ENCODE results near the gene UBE2E2.

DNA sequence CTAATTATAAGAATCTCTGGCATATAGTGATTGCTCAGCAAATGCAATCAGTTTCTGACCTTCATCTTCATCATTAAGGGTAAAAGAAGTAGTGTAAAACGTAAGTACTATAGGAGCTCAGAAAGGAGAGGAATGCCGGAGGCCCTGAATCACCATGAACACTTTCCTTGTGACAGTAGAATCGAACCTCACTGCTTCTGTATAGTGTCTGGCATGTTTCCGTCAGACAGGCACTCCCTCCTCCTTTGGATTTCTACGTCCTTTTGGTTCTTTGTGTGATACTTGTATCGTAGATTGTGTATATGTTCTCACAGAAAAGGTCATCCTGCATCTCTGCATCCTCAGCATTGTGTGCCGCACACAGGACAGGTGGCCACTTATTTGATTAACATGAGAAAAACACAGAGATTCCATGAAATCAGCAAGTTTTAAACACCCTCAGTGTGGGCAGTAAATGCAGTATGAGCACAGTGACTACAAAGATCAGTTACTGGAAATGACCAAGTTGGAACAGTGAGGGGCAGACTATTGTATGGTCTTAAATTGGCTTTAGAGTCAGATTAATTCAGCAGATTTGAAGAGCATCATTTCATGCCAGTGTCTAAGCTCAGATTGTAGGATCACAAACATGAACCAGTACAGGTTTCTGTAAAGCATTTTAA lies 234.5 kb downstream of the UBE2E2 start:
- no peak for TF ChIP-seq CTCF (IDR thresholded peaks at IDR 0.05; ENCODE audit: borderline replicate concordance, extremely low read depth, low read length, poor library complexity, severe bottlenecking)
- no peak for TF ChIP-seq EZH2 (IDR thresholded peaks at IDR 0.05; ENCODE audit: borderline replicate concordance, low read depth, low read length, severe bottlenecking)
